ENCODE data around the gene HADHA.

Gene HADHA

DNA sequence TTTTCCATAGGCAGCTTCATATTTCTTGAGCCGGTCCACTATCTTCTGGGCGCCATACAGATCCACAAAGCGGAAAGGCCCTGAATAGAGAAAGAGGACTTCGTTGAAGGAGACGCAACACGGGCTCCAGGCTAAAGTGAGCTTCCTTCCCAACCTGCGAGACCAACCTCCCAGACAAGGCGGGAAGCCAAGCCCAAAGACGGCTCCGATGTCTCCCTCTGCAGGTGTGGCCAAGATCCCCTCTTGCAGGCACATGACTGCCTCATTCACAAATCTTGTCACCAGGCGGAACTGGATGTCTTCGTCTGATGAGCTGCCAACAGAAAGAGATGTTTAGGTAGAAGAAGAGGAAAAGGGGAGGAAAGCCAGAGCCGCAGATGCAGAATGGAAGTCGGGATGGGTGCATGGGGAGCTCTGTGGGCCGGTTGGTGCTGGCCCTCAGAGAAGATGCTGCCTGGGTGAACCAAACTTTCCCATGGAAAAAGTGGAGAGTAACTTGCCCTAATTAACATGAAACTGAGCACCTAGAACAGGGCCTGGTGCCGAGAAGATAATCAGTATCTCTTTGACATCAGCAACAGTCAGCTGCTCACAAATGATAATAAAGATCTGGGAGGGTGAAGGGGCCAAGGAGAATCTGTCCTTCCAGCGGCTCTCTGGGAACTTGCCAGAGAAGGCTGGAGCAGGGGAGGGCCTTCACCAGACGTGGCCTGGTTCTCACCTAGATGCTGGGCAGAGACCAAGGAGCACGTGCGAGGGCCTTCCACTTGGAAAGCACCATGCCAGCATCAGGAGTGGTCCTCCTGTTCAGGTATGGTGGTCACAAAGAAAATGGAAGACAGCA lies 52.9 kb downstream of the HADHA start:
- DNase-seq (ENCODE audit: low read depth): no peak

DNA sequence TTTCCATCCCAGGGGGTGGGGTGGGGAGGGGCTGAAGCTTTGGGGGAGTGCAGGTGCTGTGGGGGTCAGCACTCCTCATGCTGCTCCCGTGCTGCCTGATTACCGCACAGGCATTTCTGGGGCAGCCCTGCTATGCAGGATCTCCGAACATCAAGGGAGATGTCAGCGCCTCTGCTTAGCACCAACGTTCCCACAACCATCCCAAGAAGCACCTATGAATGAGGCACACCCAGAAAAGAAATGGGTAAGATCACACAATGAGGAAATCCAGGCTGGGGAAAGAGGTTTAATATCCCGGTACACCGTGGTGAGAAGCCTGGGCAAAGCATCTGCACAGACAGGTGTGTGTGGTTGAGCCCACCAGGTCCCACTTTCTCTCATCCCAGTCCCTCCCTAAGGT lies 54.1 kb downstream of the HADHA start:
- DNase-seq (ENCODE audit: low read depth): no peak

DNA sequence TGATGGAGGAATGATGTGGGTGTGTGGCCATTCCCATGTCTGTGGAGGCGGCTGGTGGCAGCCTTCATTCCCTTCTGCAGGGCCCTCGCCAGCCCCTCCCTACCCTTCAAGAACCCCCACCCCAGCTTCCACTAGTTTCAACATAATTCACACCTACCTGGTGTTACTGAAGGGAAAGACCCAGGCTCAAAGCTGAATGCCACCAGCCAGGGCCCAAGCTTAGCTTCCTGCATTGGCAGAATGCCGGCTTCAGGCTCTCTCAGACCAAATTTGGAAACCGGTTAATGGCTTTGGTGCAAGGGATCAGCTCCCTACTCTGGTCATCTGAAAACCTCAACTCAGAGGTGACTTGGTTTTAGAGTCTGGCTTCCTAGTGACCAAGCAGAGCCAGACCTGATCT lies 54.7 kb downstream of the HADHA start:
- no peak for DNase-seq (ENCODE audit: low read depth)

- DNase-seq (ENCODE audit: low read depth): no peak
Observed at GRCh38 chr2:26189123-26189522, 55.3 kb downstream of the HADHA start.

DNA sequence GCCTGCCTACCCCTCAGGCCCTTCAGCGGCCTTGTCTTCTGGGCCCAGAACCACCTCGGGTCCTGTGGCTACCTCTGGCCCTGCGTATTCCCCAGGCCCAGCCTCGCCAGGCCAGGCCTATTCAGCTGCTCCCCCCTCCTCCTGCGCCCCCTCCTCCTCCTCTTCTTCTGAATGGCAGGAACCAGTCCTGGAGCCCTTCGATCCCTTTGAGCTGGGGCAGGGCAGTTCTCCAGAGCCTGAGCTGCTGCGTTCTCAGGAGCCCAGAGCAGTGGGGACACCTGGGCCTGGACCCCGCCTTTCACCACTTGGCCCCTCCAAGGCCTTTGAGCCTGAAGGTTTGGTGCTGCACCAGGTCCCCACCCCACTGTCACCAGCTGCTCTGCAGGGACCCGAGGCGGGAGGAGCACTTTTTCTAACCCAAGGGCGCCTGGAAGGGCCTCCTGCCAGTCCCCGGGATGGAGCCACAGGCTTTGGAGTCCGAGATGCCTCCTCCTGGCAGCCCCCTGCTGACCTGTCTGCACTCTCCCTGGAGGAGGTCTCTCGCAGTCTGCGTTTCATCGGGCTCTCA lies 56.8 kb downstream of the HADHA start:
- no peak for DNase-seq (ENCODE audit: low read depth)

- no peak for DNase-seq (ENCODE audit: low read depth)
Observed at GRCh38 chr2:26187114-26187513, 57.3 kb downstream of the HADHA start.

DNA sequence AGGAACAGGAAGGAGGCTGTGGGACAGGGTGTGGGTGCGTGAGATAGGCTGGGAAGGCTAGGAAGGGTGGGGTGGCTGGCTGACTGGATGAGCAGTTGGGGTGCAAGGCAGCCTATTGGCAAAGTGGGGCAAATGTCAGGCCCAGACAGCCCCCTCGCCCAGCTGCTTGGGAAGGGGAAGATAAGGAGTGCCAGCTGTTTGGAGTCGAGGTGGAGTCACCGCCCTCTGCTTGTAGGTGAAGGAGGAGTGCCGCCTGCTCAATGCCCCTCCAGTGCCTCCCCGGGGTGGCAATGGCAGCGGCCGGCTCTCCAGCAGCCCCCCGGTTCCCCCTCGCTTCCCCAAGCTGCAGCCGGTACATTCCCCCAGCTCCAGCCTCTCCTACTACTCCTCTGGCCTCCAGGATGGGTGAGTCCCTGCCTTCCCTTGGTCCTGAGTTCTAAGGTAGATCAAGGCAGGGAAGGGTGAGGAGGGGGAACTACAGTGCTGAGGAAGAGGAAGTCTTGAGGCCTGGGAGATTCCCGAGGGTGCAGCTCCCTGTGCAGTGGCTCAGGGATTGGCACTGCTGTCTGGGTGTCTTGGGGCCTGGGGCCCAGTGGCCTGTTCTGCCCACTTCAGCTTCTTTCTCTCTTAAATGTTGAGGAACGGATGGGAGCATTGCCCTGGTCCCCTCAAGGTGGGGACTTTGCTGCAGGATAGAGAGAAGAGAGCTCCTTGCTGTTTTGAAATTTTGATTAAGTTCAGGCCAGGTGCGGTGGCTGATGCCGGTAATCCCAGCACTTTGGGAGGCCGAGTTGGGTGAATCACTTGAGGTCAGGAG lies 58.3 kb downstream of the HADHA start:
- DNase-seq (ENCODE audit: low read depth): no peak

DNA sequence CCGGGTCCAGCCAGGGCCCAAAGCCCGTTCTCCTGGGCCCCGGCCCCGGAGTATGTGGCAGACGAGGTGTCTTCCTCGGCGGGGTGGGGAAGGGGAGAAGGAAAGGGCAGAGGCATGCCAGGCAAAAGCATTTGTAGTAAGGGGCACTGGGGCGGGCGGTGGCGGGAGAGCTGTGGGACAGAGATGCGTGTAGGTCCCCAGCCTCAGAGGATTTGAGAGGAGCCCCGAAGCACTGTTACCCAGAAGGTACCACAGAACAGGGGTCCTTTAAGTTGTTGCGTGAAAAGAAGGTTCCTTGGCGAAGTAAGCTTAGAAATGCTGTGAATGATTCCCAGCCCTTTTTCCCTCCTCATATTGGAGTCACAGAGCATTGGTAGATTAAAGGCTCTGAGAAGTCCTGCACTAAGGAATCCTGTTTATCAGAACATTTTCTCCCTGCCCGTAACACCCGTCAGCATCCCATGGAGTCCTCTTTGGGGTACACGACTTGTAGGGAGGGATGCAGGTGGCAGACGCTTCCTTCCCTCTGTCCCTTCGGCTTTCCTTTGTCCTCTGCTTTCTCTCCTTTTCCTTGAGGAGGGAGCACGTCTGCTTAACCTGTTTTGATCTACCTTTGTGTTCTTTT lies 59.0 kb downstream of the HADHA start:
- peak; percentile 17 for DNase-seq (ENCODE audit: low read depth)

DNA sequence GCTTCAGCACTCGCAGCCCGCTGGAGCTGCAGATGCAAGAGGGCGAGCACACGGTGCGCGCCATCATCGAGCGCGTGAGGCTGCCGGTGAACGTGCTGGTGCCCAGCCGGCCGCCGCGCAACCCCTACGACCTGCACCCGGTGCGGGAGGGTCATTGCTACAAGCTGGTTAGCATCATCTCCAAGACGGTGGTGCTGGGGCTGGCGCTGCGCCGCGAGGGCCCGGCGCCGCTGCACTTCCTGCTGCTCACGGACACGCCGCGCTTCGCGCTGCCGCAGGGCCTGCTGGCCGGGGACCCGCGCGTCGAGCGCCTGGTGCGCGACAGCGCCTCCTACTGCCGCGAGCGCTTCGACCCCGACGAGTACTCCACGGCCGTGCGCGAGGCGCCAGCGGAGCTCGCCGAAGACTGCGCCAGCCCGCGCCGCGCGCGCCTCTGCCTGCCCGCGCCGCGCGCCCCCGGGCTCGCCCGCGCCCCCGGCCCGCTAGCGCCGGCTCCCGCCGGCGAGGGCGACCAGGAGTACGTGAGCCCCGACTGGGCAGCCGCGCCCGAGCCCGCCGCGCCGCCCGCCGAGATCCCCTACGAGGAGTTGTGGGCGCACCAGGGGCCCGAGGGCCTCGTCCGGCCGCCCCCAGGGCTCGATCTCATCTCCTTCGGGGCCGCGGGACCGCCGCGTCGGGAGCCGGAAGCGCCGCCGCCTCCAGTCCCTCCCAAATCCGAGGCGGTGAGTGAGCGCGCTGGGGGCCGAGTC lies 59.7 kb downstream of the HADHA start:
- DNase-seq (ENCODE audit: low read depth): peak; percentile 80

DNA sequence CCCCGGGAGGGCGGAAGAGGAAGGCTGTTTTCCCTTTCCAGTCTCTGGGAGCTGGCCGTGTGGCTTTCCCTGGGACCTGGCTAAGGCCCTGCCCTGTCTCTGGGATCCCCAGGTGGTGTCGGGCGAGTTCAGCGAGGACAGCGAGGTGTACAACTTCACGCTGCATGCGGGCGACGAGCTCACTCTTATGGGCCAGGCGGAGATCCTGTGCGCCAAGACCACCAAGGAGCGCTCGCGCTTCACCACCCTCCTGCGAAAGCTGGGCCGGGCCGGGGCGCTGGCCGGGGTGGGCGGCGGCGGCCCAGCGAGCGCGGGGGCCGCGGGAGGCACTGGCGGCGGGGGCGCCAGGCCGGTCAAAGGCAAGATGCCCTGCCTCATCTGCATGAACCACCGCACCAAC lies 60.3 kb downstream of the HADHA start:
- no peak for DNase-seq (ENCODE audit: low read depth)

DNA sequence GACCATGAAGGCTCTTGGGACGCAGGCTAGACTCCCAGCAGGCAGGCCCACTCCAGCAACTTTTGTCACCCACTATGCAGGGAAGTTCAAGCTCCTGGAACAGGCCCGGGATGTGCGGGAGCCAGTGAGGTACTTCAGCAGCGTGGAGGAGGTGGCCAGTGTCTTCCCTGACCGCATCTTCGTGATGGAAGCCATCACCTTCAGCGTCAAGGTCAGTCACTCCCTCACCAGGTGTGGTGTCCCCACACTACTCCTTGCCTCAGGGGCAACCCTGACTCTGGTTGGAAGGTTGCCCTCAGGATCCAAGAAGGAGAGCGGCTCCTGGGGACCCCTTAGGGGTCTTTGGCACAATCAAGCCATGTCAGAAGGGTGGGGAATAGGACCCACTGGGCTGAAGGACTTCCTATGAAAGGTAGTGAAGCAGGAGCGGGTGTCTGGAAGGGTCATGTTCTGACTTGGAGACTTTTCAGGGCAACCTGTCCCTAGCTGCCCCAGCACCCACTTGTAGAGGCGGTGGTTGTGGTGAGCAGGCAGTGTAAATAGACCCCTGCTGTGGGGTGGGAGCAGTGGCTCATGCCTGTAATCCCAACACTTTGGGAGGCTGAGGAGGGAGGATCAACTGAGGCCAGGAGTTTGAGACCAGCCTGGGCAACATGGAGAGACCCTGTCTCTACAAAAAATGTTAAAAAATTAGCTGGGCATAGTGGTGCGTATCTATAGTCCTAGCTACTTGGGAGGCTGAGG lies 61.4 kb downstream of the HADHA start:
- no peak for DNase-seq (ENCODE audit: low read depth)

DNA sequence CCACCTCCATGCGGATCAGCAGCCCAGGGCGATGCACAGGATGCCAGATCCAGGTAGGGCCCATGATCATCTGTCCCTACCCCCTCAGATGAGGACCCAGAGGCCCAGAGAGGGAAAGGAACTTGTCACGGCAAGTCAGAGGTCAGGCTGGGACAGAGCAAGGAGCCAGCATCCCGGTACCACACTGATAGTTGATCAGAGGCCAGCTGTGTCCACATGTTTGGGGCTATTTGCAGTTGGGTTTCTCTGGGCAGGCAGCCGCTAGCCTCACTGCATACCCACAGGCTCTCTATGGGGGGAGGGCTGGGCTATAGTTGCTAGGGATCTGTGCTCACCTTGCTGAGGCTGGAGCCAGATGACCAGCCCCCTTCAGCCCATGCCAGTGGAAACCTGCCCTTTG lies 62.0 kb downstream of the HADHA start:
- DNase-seq (ENCODE audit: low read depth): no peak

DNA sequence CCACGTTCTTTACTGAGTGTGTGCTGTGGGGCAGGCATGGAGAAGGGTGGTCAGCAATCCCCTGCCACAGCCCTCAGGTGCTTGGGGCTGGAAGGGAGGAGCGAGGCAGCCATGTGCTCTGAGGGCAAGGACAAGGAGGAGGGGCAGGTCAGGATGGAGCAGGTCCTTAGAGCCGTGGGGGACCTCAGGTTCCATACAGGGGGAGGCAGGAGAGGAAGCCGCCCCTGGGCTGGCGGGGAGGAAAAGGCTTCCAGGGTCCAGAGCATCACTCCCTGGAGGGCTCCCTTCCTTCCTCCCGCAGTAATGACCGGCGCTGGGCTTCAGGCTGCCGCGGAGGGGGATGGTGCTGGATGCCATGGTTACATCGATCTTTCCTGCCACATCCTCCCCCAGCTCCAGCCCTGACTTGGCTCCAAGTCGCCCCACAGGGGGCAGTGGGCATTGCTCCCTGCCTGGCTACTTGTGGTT lies 65.0 kb downstream of the HADHA start:
- DNase-seq (ENCODE audit: low read depth): no peak

DNA sequence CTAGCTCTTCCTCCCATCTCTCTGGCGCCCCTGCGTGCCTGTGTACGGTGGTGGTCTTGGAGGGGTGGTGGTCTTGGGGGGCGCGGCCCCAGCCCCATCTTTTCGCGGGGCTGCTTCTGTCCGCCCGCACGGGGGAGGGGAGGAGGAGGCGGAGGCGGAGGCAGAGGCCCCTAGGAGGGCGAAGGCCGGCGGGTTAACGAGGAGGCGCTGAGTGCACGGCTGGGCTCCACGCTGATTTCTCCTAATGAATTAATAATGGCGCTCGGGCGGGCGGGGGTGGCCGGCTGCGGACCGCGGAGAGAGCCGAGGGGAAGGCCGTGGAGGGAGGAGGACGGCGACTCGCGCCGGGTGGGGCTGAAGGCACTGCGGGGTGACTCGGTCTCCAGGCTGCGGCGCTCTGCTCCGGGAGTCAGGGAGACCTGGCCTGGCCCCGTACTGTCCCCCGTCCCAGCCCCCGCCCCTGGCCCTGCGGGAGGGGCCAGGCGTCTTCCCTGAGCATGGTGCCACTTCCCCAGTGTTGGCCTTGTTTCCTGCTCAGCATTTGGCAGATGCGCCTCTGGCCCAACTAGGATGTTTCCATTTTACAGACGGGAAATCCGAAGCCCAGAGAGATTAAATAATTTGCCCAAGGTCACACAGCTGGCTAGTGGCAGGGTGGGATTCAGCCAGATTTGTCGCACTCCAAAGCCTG lies 65.5 kb downstream of the HADHA start:
- no peak for DNase-seq (ENCODE audit: low read depth)

- DNase-seq (ENCODE audit: low read depth): no peak
Observed at GRCh38 chr2:26178246-26178645, 66.2 kb downstream of the HADHA start.

- no peak for DNase-seq (ENCODE audit: low read depth)
Observed at GRCh38 chr2:26177122-26177521, 67.3 kb downstream of the HADHA start.

- no peak for DNase-seq (ENCODE audit: low read depth)
Observed at GRCh38 chr2:26176279-26176615, 68.2 kb downstream of the HADHA start.

- no peak for DNase-seq (ENCODE audit: low read depth)
Observed at GRCh38 chr2:26175466-26176278, 68.8 kb downstream of the HADHA start.

GRCh38 chr2:26174691-26175465 lies 69.6 kb downstream of the HADHA start:
- DNase-seq (ENCODE audit: low read depth): no peak
